GM19397 (cell line): Measurements from ENCODE around the gene EHMT1.
A peak's percentile ranks its signal among the peaks of the same experiment; 100 is the strongest.

Experiments
- ATAC-seq: cut with Tn5 transposase; IDR thresholded peaks from one replicate; pipeline ENCODE4 v1.9.1; 2021; ENCODE audit warnings: mild to moderate bottlenecking, moderate library complexity; ENCODE audit not compliant: unreplicated experiment

EHMT1 gene

DNA sequence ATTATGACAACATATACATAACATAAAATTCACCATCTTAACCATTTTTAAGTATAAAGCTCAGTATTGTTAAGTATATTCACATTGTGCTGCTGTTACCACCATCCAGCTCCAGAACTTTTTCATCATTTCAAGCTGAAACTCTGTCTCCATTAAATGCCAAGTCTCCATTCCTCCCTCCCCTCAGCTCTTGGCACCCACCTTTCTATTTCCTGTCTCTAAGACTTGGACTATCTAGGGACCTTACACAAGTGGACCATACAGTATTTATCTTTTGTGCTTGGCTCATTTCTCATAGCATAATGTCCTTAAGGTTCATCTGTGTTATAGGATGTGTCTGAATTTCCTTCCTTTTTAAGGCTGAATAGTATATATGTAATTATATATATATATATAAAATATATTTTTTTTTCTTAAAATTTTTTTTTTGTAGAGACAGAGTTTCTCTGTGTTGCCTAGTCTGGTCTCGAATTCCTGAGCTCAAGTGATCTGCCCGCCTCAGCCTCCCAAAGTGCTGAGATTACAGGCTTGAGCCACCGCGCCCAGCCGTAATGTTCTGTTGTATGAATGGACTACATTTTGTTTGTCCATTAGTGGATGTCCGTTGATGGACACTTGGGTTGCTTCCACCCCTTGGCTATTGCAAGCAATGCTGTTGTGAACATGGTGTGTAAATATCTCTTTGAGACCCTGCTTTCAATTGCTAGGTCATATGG, 72.3 kb downstream of the EHMT1 start:
- ATAC-seq: no peak

DNA sequence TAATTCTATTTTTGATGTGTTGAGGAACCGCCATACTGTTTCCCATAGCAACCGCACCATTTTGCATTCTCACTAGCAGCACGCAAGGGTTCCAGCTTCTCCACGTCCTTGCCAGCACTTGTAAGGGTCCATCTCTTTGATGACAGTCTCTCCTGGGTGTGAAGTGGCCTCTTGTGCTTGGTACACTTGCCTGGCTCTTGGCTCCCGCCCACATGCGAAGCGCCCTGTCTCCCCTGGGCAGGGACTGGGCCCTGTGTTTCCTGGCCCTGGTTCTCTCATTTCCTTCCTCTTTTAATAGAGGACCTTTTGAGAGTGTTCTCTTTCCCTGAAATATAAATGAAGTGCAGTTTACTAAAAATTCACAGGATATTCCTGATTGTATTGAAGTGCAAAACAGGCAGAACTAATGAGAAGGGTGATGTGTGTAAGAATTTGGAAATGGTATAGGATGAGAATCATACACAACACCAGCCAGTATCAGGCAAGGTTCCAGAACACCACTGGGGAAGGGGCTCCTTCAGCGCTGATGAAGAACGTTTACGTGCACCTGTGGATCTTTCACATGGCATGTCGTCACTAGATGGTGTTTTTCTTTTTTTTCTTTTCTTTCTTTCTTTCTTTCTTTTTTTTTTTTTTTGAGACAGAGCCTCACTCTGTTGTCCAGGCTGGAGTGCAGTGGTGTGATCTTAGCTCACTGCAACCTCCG, 73.0 kb downstream of the EHMT1 start:
- ATAC-seq: no peak

DNA sequence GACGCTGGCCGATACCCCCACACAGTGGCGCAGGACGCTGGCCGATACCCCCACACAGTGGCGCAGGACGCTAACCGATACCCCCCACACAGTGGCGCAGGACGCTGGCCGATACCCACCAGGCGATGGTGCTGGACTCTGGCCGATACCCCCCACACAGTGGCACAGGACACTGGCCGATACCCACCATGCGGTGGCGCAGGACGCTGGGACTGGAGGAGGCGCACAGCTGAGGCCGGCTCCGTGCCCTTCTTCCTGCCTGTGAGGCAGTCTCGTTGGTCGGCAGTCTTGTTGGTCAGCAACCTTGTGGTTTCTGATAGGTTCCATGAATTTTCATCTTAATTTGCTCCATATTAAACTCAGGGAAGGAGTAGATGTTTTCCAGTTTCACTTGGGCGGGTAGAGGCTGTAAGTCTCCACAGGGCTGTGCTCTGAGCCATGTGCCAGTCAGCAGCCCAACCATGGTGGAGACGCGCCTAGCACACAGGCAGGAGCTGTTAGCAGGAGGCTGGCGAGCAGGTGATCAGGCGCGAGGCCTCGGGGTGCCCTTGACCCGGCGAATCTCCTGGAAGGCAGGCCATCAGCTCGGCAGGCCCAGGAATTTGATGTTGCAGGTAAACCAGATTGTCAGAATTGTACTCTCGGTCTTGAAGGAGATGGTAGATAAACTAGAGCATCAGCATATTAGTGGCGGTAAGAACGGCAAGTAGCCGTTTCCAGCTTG, 75.6 kb downstream of the EHMT1 start:
- ATAC-seq: no peak

DNA sequence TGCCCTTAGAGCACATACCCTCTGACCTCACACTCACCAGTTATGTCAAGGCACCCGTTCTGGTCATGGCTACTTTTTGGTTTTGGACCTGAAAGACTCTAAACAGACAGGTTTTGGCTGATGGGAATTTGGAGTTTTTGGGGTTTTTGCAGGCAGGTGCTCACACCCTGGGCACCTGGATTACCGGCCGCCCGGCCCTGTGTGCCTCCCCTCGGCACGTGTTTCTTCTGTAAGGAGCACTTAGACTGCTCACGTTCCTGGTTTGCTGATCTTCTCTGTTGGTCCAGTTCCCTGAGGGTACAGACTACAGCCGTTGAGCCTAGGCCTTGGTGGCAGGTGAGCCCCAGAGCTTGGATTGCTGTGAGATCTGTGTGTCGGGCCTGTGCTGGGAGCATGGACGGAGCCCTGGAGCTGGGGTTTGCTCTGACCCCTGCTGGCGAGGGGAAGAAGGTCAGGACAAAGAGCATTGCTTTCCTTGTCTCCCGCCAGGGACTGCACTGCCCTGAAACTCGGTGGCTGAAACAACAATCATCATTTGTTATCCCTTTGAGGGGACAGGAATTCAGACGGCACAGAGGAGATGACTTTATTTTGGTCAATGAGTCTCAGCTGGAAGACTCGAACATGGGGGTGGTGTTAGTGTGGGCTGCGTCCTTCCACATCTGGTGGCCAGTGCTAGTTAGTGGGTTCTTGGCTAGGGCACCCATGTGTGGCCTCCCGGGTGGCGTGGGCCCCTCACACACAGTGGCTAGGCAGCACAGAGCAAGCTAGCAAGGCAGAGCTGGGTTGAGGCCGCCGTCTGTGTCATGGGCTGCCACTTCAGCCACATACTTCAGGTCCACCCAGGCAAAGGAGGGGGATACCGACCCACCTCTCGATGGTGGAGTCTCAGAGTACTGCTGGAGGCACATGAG, 76.4 kb downstream of the EHMT1 start:
- ATAC-seq: no peak

DNA sequence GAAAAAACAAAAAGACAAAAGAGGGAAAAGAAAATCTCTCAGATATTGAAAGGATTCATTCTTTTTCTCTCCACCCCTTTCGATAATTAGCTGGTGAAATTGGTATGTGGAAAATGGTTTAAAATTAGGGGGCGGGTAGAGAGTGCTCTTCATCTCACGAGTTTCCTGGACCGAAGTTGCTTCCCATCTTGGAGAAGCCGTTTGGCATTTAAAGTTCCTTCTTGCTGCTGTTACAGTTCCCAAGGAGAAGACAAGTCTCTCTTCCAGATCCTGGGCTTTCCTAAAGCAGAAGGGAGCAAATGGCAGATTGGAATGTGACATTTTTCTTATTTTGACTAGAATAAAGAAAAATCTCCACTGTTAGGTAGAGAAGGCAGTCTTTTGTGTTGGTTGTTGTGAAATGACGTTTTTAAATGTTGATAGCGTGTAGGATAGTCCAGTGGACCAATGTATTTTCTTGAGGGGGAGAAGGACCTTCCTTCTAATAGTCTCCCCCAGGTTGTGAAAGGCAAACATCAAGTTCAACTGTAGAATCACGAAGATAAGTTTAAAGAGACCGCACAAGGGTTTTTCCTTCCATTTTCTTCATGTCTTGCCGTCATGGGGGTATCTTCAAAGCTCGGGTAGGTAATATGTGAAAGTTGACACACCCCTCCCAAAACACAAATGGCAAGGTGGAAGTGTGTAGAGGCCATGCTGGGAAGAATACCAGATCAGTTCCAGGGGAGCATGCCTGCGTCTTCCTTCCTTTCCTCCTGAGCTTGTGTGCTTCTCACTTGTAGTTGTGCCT, 77.5 kb downstream of the EHMT1 start:
- ATAC-seq: no peak

DNA sequence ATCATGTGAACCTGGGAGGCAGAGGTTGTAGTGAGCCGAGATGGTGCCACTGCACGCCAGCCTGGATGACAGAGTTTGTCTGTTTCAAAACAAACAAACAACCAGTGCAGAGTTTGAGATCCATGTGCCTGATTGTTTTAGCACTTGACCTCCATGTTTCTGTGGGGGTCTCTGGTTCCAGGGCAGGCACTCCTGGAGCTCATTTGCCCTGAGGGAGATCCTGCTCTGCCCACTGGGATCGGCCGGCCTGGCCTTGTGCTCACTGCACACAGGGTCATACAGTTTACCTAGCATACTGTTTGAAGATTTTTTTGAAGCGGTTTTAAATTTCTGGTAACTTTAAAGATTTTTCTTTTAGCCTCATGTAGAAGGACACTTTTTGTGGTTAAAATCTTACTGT, 78.4 kb downstream of the EHMT1 start:
- ATAC-seq: no peak

DNA sequence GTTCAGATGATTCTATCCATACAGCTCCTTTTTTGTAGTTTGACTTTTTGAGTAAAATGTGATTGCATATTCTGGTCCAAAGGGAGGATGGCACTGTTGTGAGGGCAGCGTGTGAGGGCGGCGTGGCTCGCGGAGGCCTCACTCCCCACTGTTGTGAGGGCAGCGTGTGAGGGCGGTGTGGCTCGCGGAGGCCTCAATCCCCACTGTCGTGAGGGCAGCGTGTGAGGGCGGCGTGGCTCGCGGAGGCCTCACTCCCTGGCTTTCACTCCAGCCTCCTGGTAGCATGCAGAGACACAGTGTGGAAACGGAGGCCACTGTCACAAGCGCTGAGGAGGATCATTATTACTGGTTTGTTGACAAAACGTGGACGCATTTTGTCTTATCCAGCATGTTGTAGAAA, 79.0 kb downstream of the EHMT1 start:
- ATAC-seq: no peak

DNA sequence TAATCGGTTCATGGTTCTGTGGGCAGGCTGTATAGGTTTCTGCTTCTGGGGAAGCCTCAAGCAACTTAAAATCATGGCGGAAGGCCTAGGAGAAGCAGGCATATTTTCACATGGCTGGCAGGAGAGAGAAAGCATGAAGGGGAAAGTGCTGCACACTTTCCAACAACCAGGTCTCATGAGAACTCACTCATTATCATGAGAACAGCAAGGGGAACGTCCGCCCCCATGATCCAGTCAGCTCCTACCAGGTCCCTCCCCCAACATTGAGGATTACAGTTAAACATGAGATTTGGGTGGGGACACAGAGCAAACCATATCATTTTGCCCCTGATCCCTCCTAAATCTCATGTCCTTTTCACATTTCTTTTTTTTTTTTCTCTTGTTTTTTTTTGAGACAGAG, 82.1 kb downstream of the EHMT1 start:
- no peak for ATAC-seq

DNA sequence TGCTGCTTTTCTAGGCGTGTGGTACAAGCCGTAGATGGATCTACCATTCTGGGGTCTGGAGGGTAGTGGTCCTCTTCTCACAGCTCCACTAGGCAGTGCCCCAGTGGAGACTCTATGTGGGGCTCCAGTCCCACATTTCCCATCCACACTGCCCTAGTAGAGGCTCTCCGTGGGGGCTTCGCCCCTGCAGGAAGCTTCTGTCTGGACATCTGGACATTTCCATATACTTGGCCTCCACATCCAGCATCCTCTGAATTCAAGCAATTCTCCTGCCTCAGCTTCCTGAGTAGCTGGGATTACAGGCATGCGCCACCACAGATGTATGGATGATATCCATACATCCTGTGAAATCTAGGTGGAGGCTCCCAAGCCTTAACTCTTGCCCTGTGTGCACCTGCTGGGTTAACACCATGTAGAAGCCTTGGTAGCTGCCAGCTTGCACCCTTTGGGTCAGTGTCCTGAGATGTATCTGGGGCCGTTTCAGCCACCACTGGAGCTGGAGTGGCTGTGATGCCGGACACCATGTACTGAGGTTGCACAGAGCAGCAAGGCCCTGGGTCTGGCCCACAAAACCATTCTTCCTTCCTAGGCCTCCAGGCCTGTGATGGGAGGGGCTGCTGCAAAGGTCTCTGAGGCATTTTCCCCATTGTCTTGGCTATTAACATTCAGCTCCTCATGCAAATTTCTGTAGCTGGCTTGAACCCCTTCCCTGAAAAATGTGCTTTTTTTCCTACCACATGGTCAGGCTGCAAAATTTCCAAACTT, 84.0 kb downstream of the EHMT1 start:
- no peak for ATAC-seq

DNA sequence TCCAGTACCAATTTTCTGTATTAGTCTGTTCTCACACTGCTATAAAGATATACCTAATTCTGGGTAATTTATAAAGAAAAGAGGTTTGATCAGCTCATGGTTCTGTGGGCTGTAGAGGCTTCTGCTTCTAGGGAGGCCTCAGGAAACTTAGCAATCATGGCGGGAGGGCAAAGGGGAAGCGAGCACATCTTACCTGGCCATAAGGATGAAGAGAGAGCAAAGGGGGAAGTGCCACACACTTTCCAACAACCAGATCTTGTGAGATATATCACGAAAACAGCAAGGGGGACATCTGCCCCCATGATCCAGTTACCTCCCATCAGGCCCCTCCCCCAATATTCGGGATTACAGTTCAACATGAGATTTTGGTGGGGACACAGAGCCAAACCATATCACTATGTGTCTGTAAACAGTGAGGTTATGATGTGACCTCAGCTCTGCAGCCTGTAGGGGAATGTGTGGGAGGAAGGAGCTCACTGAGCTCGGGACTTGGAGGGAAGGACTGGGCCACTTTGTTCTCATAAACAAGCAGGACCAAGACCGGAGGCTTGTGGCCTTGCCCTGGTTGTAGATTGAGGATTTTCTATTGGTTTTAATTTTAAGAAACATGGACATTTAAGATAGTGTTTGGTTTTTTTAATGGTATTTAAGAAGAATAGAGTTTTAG, 85.2 kb downstream of the EHMT1 start:
- no peak for ATAC-seq

DNA sequence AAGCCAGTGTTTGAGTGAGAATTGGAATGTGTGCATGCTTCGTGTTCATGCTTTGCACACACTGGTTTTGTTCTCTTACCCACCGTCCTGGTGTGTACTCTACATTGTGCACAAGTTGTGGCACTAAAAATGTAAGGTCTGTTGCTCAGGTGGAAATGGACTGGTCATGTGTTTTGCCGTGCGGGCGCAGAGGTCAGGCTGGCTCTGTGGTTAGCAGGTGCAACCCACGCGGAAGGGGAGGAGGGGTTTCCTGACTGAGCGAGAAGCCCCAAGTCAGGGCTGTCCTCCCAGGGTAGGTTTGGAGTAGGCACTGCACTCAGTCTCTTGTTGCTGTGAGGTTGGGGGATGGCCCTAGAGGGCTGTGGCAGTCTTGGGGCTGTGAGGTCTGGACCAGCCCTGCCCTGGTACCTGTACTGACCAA, 86.6 kb downstream of the EHMT1 start:
- ATAC-seq: peak; percentile 69

DNA sequence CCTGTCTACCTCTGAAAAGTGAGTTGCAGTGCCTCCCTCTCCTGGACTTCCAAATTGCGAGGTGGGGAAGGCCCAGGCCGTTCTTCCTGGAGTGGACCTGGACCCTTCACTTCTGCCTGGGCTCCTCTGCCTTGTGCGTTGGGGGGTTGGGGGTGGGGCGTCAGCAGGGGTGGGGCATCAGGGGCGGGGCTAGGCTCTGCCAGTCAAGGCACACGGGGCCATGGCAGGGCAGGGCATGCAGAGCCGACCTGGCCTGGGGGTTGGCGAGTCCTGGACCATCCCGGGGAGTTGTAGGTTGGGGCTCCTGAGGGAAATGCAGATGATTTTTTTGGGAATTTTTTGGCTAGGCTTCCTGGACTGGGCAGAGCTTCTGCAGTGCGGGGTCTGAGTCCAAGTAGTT, 87.1 kb downstream of the EHMT1 start:
- ATAC-seq: no peak

DNA sequence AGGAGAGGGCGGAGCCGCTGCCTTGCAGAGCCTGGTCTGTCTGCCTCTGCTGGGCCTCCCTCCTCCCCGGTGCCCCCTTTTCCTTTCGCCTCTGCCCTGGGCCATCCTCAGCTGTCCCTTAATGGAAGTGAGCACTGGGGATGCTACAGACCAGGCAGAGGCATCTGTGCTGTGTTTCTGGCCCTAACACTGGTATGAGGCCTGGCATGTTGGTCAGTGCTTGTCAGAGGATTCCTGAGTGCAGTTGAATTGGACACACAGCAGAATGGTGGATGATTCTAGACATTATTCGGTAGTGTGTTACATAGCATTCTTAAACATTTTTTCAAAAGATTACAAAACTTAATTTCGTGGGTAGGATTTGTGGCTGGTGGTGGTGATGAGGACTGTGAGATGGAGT, 88.6 kb downstream of the EHMT1 start:
- no peak for ATAC-seq

DNA sequence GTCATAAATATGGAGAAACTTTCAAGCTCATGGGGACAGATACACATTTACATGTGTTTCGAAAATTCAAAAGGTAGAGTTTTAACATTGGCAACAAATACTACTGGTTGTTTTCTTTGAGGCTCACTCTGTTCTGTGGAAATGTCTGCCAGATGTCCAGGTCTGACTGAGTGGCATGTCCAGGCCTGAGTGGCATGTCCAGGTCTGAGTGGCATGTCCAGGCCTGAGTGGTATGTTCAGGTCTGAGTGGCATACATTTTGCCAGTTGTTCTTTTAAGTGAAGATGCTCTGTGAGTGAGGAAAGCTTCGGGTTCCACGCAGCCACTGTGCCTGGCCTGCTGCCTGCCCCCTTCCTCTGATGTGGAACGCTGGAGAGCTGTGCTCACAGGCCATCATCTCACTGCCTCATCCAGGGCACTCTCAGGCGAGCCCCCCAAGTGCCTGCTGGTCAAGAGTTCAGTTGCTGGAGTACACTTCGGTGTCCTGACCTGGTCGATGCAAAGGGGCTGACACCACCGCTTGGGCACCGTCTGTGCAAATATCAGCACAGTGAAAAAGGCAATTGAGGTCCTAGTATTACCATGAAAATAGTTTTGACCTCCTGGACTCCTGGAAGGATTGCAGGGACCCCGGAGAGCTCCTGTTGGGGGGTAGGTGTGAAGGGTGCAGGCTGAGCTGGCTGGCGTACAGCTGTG, 89.9 kb downstream of the EHMT1 start:
- no peak for ATAC-seq

DNA sequence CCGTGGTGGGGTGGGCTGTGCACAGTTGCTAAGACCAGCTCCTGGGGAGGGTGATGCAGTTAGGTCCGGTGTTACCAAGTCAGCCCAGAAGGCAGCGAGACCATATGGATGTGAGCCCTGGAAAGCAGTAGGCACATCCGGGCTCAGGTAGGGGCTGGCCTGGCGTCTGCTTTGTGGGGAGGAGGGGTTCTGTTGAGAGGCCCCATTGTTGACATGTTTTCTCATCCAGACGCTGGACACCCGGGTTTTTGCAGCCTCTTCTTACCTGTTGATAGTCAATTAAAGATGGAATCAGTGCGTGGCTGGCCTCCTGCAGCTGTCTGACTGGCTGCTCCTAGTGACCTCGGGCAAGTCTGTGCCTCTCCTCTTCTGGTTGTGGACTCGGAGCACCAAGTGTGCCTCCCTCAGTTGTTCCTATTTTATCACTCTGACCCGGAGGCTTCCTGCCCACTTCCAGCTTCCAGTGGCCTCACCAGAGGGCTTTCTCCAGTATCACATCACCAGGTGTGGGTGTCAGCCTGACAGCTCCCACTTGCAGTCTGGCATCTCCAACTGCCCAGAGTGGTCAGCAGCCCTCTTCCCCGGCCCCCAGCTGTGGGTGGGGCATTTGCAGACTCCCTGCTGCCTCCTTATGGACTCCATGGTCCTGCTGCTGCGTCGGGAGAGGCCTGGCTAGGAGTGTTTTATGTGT, 90.8 kb downstream of the EHMT1 start:
- no peak for ATAC-seq

DNA sequence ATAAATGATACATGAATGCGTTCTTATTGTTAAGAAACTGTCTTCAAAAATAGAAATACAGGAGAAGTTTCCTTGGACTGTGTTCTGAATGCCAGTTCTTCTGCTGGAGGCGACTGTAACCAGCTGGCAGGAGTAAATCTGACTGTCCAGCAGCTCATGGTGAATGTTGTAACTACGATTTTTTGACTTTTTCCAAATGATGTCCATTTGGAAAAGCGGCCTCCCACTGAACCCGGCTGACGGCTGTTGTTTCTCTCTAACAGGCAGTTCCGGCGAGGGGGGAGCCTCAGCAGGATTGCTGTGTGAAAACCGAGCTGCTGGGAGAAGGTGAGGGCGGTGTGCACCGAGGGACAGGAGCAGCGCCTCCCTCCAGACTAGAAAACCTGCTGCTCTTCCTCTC, 91.9 kb downstream of the EHMT1 start:
- no peak for ATAC-seq

DNA sequence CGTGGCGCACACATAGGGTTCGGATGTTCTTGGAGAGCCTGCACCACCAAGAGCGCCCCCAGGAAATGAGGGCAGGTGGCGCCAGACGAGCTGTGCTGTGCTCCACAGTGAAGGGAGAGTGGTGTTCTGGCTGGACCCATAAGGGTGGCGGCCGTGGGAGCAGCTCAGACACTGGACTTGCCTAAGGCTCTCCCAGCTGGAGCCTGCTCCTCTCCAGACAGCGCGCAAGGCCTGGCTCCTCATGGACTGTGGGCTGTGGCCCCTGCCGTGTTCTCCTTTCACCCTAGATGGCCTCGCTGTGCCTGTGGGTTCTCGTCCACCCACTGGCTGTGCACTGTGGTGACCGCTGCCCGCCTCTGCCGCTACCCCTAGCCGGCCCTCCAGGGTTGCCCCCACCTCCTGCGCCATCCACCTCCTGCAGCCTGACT, 92.9 kb downstream of the EHMT1 start:
- no peak for ATAC-seq

DNA sequence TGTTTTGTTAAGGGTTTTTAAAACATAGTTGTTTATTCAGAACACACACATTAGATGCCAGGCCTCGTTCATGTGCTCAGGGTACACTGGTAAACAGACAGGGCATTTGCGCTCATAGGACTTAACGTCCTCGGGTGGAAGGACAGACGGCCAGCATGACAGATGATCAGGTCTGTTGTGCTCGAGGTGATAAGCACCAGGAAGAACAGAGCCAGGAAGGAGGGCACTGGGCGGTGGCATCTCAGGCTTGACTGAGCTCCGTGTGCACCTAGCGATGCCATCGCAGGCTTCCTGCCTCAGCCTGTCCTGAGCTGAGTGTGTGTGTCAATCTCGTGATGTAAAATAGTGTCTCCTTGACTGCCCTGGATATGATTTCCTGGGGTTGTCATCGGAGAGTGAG, 96.5 kb downstream of the EHMT1 start:
- no peak for ATAC-seq
